K562 (cell line): Measurements from ENCODE around the gene ARRDC5. TPM values are rescaled to one million over a fixed set of nuclear protein-coding genes. Genes with fewer than 3 reads are reported as not detected.

Experiments used
- EGR1 ChIP-seq: fragments of 450-650 bp; conservative IDR thresholded peaks from 2 replicates; pipeline ENCODE4 v1.6.1; 2017; ENCODE audit warnings: mild to moderate bottlenecking
- polyA plus RNA-seq, 8 experiments: library from polyadenylated mRNA; depleted of rRNA in 4 of 8; stranded (reverse) in 5 of 8; unstranded in 3 of 8; fragments of >200 nt; fragmentation: Nextera tagmentation in 2 of 8; fragmentation: Illumina TruSeq in 1 of 8; extraction: Ambion mirVana in 2 of 8; extraction: Trizol in 1 of 8; gene quantifications; 2 replicates each; pipeline versions ENCODE4 v1.2.1 to v1.2.3, GENCODE V29; 2011 to 2014; ENCODE audit warnings: inconsistent platforms in 1 of 8, missing spikeins in 1 of 8
- total RNA-seq, 7 experiments: library from RNA; depleted of rRNA in 6 of 7; stranded (reverse); fragments of >200 nt in 6 of 7; fragmentation: Illumina TruSeq in 2 of 7; extraction: Trizol in 2 of 7; gene quantifications; 2 replicates each; pipeline versions ENCODE4 v1.2.1 to v1.2.3, GENCODE V29; 2011 to 2021; ENCODE audit warnings: low replicate concordance in 1 of 7
- TF ChIP-seq, protein P1 (sequence below), 2 experiments: fragments of 450-650 bp; formaldehyde crosslinking in 1 of 2; IDR thresholded peaks; 2 replicates each; pipeline versions ENCODE4 v1.4.0 to v1.6.1; 2014 to 2020; ENCODE audit warnings: mild to moderate bottlenecking in 2 of 2, borderline replicate concordance in 1 of 2, low read depth in 1 of 2

ARRDC5 gene
- total and polyA plus RNA-seq, 9 of the 15 experiments (the other 6 are each of a cell fraction or from before 2014, with no cell fraction given), result not detected

GRCh38 chr19:4911786-4912672 is 9.3 kb upstream of the ARRDC5 start (continued):
- TF ChIP-seq, protein P1, sequence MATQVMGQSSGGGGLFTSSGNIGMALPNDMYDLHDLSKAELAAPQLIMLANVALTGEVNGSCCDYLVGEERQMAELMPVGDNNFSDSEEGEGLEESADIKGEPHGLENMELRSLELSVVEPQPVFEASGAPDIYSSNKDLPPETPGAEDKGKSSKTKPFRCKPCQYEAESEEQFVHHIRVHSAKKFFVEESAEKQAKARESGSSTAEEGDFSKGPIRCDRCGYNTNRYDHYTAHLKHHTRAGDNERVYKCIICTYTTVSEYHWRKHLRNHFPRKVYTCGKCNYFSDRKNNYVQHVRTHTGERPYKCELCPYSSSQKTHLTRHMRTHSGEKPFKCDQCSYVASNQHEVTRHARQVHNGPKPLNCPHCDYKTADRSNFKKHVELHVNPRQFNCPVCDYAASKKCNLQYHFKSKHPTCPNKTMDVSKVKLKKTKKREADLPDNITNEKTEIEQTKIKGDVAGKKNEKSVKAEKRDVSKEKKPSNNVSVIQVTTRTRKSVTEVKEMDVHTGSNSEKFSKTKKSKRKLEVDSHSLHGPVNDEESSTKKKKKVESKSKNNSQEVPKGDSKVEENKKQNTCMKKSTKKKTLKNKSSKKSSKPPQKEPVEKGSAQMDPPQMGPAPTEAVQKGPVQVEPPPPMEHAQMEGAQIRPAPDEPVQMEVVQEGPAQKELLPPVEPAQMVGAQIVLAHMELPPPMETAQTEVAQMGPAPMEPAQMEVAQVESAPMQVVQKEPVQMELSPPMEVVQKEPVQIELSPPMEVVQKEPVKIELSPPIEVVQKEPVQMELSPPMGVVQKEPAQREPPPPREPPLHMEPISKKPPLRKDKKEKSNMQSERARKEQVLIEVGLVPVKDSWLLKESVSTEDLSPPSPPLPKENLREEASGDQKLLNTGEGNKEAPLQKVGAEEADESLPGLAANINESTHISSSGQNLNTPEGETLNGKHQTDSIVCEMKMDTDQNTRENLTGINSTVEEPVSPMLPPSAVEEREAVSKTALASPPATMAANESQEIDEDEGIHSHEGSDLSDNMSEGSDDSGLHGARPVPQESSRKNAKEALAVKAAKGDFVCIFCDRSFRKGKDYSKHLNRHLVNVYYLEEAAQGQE (IDR thresholded peaks at IDR 0.05; ENCODE audit: borderline replicate concordance), result peak; percentile 80
- TF ChIP-seq, protein P1 (CRISPR knock-in tag; IDR thresholded peaks at IDR 0.05; ENCODE audit: low read depth), result no peak
- TF ChIP-seq EGR1, result no peak
